K562 (cell line): ENCODE data around the gene MED15. TPM values are rescaled to one million over a fixed set of nuclear protein-coding genes. Genes with fewer than 3 reads are reported as not detected.

Source experiments
- BDP1 ChIP-seq: IDR thresholded peaks from 3 replicates; pipeline ENCODE4 v1.6.1; 2011; ENCODE audit not compliant: insufficient read length, insufficient read depth
- FOXP1 ChIP-seq: sonication (generic); formaldehyde crosslinking; IDR thresholded peaks from 2 replicates; pipeline ENCODE4 v1.8.0; 2022; ENCODE audit warnings: mild to moderate bottlenecking, missing genetic modification reagents
- HMGN3 ChIP-seq: IDR thresholded peaks from 2 replicates; pipeline ENCODE4 v1.6.1; 2011; ENCODE audit warnings: borderline replicate concordance, low read depth, mild to moderate bottlenecking, mixed read lengths, low read length; ENCODE audit not compliant: insufficient read length; ENCODE audit errors: extremely low read depth
- MXI1 ChIP-seq: IDR thresholded peaks from 2 replicates; pipeline ENCODE4 v1.6.1; 2011; ENCODE audit warnings: low read depth, mild to moderate bottlenecking, improper control_type of control experiment, low read length
- POLR2B ChIP-seq: fragments of 450-650 bp; IDR thresholded peaks from 2 replicates; pipeline ENCODE4 v1.6.1; 2018; ENCODE audit warnings: low read depth; ENCODE audit not compliant: partially characterized antibody
- RBM17 ChIP-seq: fragments of 200-400 bp; formaldehyde crosslinking; IDR thresholded peaks from 2 replicates; pipeline ENCODE4 v1.6.1; 2017; ENCODE audit warnings: low read depth, mild to moderate bottlenecking, low read length, borderline replicate concordance
- REST ChIP-seq, 2 experiments: fragments of 450-650 bp; formaldehyde crosslinking in 1 of 2; IDR thresholded peaks; 2 replicates each; pipeline versions ENCODE4 v1.4.0 to v1.6.1; 2014 to 2020; ENCODE audit warnings: mild to moderate bottlenecking in 2 of 2, borderline replicate concordance in 1 of 2, low read depth in 1 of 2
- SETDB1 ChIP-seq: IDR thresholded peaks from one replicate; pipeline ENCODE4 v1.6.1; 2012; ENCODE audit warnings: low read length, control low read depth, inconsistent platforms
- SMAD4 ChIP-seq: fragments of 250-450 bp; sonication (Bioruptor Pico); conservative IDR thresholded peaks from 2 replicates; pipeline ENCODE4 v1.8.0; 2021; ENCODE audit warnings: inconsistent platforms, mild to moderate bottlenecking, moderate library complexity
- SREBF2 ChIP-seq: sonication (generic); formaldehyde crosslinking; IDR thresholded peaks from 2 replicates; pipeline ENCODE4 v1.4.0; 2020; ENCODE audit warnings: mild to moderate bottlenecking, missing genetic modification reagents
- TCFL5 ChIP-seq: fragments of 250-450 bp; sonication (Bioruptor Pico); conservative IDR thresholded peaks from 2 replicates; pipeline ENCODE4 v1.6.1; 2021; ENCODE audit warnings: mild to moderate bottlenecking, moderate library complexity, matching md5 sums
- ZNF263 ChIP-seq: sonication (generic); formaldehyde crosslinking; IDR thresholded peaks from 2 replicates; pipeline ENCODE4 v1.8.0; 2022; ENCODE audit warnings: mild to moderate bottlenecking, missing genetic modification reagents, borderline replicate concordance
- polyA plus RNA-seq, 8 experiments: library from polyadenylated mRNA; depleted of rRNA in 4 of 8; stranded (reverse) in 5 of 8; unstranded in 3 of 8; fragments of >200 nt; fragmentation: Nextera tagmentation in 2 of 8; fragmentation: Illumina TruSeq in 1 of 8; extraction: Ambion mirVana in 2 of 8; extraction: Trizol in 1 of 8; gene quantifications; 2 replicates each; pipeline versions ENCODE4 v1.2.1 to v1.2.3, GENCODE V29; 2011 to 2014; ENCODE audit warnings: inconsistent platforms in 1 of 8, missing spikeins in 1 of 8
- total RNA-seq, 7 experiments: library from RNA; depleted of rRNA in 6 of 7; stranded (reverse); fragments of >200 nt in 6 of 7; fragmentation: Illumina TruSeq in 2 of 7; extraction: Trizol in 2 of 7; gene quantifications; 2 replicates each; pipeline versions ENCODE4 v1.2.1 to v1.2.3, GENCODE V29; 2011 to 2021; ENCODE audit warnings: low replicate concordance in 1 of 7
- TF ChIP-seq, protein P1 (sequence below): fragments of 250-450 bp; sonication (Bioruptor Pico); IDR thresholded peaks from 2 replicates; pipeline ENCODE4 v1.5.0; 2020; ENCODE audit warnings: mild to moderate bottlenecking, borderline replicate concordance

MED15 gene
- total and polyA plus RNA-seq, 9 of the 15 experiments (the other 6 are each of a cell fraction or from before 2014, with no cell fraction given), result 4.0 to 271 (median 60.1) TPM

- TF ChIP-seq REST (IDR thresholded peaks at IDR 0.05; ENCODE audit: borderline replicate concordance) (no peak), REST (CRISPR knock-in tag; IDR thresholded peaks at IDR 0.05; ENCODE audit: low read depth) (peak; percentile 50; the same call in 1 of the 2 replicates), MXI1 (no peak), POLR2B (peak; percentile 12), ZNF263 (CRISPR knock-in tag) (peak; percentile 15; the same call in 1 of the 2 replicates), TCFL5 (CRISPR knock-in tag) (no peak), HMGN3 (peak; percentile 60), SETDB1 (peak; percentile 53), SREBF2 (CRISPR knock-in tag) (no peak), FOXP1 (CRISPR knock-in tag) (0 out of 2 replicates have a peak, but pooled peaks have one; percentile 2), SMAD4 (CRISPR knock-in tag) (no peak), BDP1 (no peak), RBM17 (no peak)
- TF ChIP-seq, protein P1, sequence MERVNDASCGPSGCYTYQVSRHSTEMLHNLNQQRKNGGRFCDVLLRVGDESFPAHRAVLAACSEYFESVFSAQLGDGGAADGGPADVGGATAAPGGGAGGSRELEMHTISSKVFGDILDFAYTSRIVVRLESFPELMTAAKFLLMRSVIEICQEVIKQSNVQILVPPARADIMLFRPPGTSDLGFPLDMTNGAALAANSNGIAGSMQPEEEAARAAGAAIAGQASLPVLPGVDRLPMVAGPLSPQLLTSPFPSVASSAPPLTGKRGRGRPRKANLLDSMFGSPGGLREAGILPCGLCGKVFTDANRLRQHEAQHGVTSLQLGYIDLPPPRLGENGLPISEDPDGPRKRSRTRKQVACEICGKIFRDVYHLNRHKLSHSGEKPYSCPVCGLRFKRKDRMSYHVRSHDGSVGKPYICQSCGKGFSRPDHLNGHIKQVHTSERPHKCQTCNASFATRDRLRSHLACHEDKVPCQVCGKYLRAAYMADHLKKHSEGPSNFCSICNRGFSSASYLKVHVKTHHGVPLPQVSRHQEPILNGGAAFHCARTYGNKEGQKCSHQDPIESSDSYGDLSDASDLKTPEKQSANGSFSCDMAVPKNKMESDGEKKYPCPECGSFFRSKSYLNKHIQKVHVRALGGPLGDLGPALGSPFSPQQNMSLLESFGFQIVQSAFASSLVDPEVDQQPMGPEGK (CRISPR knock-in tag), result 0 out of 2 replicates have a peak, but pooled peaks have one; percentile 16
These were observed 80.0 kb downstream of the MED15 start (continued) for GRCh38 chr22:20587206-20587958.
